ENCODE results near the gene TMEM63C.

TMEM63C gene

DNA sequence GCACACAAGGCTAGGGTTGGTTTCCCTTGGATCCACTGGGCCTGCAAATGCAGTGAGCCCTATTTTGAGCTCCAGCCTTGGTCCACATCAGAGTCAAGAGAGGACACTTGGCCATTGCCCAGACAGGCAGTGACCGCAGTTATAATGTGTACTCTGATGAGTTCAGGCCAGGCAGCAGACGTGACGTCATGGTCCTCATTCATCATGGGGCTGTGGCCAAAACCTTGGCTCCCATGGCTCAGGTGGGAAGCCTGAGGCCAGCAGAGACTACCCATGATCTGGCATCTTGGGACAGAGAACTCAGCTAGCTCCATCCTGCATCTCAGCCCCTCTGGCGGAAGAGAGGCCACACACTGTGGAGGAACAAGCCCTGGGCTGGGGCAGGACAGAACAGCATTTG is 16.4 kb downstream of the TMEM63C start:
- no peak for DNase-seq (ENCODE audit: low read depth in 2 of 2)

DNA sequence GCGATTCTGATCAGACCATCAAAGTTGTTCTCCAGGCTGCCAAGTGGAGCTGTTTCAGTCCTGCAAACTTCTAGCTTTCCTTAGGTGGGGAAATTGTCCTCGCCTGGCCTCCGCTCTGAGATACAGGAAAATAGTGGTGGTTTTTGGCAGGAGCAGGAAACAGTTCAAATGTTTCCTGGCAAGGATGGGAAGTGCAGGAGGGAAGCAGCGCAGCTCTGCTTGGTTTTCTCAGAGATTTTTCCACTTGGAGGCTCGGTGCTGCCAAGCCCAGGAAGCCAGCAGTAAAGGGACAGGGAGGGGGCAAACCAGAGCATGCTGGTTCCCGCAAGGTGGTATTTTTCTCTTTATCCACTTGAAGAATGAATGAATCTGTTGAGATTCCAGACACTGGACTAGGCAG is 17.0 kb downstream of the TMEM63C start:
- no peak for DNase-seq (ENCODE audit: low read depth in 2 of 2)

DNA sequence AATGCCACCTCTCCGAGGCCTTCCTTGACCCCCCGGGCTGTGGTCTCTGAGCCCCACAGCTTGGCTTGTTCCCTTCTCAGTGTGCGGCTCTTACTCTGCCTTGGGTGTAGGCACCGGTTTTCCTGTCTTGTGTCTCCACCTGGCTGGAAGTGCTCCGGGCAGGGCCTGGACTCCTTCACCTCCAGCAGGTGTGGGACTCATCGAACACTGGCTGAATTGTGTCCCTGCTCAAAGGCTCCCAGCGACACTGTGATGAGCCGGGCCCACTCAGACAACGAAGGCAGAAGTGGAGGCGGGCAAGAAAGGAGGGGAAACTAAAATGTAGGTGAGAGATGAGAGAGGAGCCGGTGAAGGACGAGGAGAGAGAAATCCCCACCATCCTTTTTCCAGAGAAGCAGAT is 18.0 kb downstream of the TMEM63C start:
- no peak for DNase-seq (ENCODE audit: low read depth in 2 of 2)

DNA sequence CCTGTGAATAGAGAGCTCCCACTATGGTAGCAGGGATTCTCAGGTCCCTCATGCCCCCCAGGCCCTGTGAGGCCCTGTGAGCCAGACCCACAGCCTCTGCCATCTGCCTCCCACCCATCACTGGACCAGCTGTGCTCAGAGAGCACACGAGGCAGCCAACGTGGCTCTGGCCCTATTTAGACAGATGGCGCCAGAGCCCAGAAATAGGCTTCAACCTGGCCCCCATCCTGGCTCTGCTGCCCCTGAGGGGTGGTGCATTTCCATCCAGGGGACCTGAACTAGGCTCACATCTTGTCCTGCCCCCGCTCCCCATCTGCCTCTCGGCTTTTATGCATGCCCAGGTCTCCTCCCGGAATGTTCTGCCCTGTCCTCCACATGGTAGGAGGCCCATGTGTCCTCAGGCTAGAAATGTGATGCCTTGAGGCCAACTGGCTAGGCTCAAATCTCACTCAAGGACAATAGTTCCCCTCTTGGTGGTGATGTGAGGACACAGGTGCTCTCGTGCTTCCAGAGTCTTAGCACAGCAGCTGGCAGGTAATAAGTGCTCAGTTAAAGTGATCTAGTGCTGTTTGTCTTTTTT is 18.9 kb downstream of the TMEM63C start:
- DNase-seq (ENCODE audit: low read depth in 2 of 2), result no peak

DNA sequence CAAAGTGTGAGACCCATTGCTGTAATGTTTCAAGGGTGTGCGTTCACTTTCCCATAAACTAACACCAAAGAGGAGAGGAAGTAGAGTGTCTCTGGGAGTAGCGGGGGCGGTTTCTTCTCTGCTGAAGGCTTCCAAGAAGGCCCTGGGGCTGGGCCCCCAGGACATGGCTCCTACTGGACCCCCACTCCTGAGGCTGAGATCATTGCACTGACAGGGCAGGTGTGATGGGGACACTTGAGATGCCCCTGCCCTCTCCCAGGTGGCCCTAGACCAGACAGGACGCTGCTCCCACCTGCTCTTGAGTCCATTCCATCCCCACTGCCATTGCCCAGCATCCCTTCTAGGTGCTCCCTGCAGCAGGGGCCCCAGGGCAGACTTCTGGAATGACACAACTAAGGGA is 20.1 kb downstream of the TMEM63C start:
- no peak for DNase-seq (ENCODE audit: low read depth in 2 of 2)

DNA sequence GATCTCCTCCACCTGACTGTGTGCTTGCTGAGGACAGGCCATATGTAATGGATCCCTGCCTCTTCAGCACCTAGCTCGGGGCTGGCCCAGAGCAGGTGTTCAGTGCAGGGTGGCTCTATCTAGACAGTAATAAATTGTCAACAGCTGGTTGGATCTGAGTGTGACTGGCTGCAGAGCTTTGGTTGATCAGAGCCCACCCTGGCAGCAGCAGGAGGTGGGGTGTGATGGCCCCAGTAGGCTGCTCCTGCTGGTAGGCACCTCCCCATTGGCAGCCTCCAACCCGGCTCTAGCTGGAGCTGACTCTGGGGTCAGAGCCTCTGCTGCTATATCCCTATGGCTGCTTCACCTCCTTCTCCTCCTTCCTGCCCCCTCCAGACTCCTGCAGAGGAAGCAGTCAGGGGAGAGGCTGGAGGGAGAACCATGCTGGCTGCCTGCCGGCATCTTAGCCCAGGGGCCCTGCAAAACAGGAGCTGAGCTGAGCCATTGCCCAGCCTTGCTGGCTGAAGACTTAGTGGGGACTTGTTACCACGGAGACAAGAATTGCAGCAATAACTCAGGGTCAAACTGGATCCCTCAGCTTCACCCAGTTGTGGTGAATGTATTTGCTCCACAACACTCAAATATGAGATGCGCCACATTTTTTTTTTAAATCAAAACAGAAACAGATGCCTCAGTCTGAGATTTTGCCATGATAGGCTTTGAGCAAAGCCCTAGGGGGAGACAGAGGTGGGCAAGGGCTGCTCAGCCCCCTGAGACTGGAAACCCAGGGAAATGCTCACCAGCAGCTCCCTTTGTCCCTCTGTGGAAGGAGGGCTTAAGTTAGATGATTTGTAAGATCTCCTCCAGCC is 22.2 kb downstream of the TMEM63C start:
- DNase-seq (ENCODE audit: low read depth in 2 of 2), result no peak

DNA sequence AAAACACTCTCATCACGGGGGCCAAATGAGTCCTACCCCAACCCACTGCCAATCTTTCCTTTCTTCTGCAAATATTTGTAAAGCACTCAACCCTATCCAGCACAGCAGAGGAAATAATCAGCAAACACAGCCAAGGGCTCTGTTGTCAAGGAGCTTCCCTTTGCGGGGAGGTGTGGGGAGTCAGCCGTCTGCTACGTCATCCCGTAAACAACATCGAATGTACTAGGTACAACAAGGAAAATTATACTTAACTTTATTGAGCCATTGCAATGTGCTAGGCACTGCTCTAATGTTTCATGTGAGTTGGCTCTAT is 22.8 kb downstream of the TMEM63C start:
- no peak for DNase-seq (ENCODE audit: low read depth in 2 of 2)

DNA sequence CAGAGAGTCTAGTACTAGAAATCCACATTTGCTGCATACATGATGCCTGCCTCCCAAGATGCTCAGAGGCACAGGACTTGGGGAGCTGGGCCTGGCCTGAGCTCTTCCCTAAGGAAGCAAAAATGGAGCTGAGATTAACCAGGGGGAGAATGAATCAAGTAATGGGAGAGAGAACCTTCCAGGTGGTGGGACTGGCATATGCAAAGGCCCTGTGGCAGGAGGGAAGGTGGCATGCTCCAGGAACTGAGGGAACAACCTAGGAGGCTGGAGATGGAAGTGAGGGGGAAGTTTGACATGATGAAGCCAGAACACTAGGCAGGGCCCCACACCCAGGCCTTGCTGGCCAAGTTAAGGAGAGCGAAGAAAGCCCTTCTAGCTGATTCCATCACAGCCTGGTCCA is 23.3 kb downstream of the TMEM63C start:
- no peak for DNase-seq (ENCODE audit: low read depth in 2 of 2)

DNA sequence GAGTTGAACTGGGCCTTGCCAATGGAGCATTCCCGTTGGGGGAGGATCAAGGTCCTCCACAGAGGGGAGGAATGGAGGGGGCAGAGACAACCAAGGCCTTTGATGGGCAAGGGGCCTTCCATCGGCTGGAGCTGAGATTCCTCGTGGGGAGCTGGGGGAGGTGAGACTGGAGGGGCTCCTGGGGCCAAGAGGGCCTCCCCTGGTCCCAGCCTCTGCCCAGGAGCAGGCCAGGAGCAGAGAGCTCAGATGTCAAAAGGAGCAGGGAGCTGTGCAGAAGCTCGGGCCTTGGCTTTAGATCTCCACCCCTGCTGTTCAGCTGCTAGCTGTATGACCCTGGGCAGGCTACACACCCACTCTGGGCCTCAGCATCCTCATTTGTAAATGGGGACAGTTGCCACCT is 24.0 kb downstream of the TMEM63C start:
- DNase-seq (ENCODE audit: low read depth in 2 of 2), result no peak

DNA sequence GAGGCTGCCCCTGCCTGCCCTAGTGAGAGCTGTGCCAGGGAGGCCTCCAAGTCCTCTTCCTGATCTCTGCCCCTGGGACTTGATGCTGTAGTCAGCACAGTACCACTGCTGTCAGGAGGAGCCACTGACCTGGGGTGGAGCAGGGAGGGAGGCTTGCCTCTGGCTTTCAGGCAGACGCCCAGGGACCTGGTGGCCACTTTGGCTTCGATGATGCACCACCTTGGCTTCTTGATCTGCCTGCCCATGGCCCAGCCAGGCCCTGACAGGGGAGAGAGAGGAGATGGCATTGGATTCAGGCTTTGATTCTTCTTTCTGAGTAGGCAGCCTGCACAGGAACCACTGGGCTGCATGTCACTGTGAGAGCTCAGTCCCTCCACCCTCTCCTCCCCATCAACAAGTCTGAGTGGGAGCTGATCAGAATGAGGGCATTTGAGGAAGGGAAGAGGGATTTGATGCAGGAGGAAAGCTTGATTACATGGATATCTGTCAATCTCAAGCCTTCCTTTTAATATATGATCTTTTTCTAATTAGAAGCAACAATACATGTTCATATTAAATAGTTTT is 24.7 kb downstream of the TMEM63C start:
- DNase-seq (ENCODE audit: low read depth in 2 of 2), result no peak

DNA sequence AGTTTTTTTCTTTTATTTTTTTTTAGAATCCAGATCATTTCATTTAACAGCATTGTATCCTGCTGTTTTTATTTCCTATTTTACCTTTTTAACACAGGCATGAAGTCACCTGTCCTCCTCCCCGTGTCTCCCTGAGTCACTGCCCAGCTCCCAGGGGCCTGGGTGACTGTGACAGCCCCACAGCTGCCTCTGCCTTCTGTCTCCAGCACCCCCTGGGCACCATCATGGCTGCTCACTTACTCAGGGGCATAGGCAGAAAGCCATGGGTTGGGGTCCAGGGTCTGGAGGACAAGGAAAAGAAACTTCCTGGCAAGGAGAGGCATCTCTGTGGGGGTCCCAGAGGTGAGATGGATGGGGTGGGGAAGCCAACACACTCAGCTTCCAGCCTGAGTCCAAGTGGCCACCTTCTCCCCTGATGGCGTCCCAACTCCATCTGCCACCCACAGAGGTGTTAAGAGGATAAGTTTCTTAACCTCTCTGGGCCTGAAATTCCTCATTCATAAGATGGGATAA is 25.3 kb downstream of the TMEM63C start:
- DNase-seq (ENCODE audit: low read depth in 2 of 2), result no peak

DNA sequence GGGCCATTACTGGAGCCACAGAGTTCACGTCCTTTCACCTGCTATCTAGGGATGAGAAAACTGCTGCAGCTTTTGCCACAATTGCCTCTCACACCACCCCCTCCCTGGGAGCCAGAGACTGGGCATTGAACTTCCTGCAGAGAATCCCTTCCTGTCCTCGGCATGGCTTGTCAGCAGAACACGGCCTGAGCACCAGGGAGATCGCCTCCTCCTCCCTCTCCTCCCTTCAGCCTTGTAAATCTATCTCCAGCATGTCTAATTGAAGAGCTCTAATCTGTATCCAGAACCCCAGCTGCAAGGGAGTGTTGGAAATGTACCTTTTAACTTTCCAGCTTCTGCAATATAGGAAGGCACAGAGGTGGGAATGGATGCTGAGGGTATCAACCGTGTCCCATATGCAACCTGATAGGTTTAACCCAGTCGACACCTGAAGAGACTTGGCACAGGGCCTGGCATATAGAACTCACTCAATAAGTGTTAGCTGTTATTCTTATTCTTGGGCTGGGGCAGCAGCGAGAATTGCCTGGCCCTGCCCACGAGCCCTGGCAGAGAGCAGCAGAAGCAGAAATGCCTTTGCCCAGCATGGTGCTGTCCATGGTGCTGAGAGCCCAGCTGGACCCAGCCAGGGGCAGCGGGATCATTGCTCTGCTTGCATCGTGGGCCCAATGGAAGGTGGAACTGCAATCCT is 26.8 kb downstream of the TMEM63C start:
- peak; percentile 9 to 11 for DNase-seq (ENCODE audit: low read depth in 2 of 2)

DNA sequence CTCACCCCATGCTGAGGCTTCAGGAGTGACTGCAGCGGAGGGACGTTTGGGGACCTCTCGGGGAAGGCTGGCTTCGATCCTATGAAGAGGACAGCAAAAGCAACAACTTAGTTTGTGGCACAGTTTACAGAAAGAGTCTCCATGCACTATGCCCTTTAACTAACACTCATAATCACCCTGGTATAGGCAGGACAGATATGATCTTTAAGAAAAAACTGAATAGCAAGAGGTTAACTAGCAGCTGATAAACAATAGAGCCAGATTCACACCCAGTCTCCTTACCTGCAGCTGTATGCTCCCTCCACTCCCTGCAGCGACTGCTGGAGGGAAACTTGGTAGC is 27.4 kb downstream of the TMEM63C start:
- DNase-seq (ENCODE audit: low read depth in 2 of 2), result no peak

DNA sequence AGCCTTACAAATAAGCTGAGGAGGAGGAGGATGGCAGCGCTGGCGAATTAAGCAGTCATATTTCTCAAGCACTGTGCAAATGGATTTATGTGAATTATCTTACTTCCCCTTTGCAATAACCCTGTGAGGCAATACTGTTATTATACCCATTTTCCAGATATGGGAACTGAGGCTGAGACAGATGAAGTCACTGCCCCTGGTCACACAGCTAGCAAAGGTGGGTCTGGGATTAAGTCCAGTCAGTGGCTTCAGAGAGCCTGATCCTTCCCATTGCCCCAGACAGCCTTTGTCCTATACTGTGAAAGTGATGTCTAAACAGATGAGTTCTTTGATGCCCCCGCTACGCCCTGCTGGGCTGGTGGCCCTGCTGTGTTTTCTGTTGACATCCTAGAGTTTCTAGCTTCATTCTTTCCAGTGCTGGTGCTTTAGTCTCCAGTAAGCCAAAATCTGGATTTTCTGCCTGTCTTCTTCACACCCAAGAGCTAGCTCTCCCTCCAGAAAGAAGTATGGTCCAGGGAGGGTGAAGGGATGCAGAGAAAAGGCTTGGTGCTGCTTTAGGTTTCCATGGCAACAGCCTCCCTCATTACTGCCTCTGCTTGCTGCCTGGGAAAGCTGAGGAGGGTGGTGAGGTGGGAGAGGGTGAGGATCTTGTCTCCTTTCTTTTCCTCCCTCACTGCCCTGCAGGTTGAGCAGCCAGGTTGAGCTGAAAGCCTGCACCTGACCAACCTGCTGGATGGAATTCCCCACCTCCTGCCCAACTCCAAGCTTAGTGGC is 30.7 kb downstream of the TMEM63C start:
- no peak for DNase-seq (ENCODE audit: low read depth in 2 of 2)

DNA sequence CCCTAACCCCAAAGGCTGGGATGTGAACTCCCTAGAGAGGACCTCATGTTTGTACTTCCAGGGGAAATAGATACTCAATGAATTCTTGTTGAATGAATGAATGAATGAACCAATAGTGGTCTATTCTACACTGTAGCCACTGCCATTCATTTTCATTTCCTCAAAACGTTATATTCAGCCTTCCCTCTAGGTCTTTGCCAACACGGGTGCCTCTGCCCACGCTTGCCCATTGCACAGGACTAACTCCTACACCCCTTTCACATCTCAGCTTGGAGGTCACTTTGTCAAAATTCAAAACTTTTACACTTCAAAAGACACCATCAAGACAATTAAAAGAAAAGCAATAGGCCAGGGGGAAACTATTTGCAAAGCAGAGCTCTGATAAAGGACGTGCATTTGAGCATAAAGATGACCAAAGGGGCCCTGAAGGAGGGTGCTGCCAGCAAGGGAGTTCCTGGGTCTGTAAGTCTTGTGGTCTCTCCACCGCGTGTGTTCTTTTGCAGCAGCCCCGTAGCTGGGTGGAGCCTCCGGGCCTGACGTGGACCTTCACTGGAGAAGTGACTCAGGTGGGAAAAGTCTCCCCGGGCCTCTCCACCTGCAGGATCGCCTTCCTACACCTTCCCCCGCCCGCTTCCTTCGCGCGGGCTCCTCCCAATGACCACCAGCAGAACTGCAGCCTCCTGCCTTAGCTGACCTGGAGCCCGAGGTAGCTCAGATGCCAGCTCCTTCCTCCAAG is 31.5 kb downstream of the TMEM63C start:
- DNase-seq (ENCODE audit: low read depth in 2 of 2), result no peak

DNA sequence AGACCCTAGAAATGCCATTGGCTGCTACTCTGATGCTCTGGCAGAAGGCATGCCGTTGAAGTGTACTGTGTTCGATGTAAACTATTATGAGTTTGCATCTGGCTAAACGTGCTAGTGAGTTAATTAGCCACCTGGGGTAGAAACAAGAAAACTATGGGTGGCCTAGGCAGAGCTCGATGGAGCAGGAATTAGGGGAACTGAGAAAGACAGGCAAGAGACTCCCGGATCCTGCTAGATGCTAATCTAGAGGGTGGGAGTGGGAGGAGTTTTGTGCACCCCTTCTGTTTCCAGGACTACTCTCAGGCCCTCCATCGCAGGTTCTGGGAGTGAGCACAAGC is 32.0 kb downstream of the TMEM63C start:
- no peak for DNase-seq (ENCODE audit: low read depth in 2 of 2)

DNA sequence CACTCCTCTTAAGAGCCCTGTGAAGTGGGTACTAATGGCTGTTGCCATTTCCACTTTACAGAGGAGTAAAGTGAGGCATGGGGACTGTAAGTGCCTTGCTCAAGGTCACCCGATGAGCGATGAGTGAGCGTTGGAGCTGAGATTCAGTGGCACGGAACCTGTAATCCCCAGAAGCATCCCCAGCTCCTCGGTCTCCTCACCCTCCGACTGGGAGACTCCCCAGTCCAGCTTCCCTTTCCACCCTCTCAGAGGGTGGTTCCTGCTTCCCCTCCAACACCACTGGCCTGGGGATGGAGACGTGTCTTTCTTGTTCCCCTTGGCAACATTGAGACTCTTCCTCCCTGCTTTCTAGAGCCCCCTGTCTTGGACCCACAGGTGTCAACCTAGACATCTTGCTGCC is 32.6 kb downstream of the TMEM63C start:
- DNase-seq (ENCODE audit: low read depth in 2 of 2), result no peak

DNA sequence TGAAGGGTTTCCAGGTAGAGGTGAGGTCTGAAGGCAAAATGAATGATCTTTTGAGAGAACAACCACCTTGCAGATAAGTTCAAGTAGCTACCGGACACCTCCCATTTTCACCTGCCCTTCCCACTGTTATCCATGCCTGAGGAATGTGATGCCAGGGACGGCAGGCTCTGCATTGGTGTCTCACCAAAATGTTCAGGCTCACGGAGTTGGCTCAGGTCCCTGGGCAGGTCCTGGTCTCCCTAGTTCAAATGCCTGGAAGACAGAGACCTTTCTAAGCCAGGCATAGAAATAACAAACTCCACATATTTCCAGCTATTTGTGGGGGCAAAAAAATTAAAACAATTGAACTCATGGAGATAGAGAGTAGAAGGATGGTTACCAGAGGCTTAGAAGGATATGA is 36.0 kb downstream of the TMEM63C start:
- no peak for DNase-seq (ENCODE audit: low read depth in 2 of 2)

DNA sequence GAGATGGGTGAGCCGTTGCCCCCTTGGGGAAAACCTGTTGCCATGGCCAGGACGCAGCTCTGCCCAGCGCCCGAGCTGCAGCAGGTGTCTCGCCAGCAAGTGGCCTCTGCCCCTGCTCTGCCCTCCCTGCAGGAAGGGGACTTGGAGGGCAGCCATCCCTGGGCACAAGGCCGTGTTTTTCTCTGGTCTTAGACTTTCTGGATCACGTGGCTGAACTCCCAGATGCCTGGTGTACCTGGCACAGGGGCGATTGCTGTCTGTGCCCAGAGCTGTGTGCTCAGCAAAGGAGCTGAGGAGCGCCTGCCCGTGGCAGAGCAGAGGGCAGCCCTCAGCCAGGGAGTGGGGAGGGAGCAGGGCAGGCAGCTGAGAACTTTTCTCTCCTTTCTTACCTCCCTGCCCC is 38.0 kb downstream of the TMEM63C start:
- no peak for DNase-seq (ENCODE audit: low read depth in 2 of 2)

DNA sequence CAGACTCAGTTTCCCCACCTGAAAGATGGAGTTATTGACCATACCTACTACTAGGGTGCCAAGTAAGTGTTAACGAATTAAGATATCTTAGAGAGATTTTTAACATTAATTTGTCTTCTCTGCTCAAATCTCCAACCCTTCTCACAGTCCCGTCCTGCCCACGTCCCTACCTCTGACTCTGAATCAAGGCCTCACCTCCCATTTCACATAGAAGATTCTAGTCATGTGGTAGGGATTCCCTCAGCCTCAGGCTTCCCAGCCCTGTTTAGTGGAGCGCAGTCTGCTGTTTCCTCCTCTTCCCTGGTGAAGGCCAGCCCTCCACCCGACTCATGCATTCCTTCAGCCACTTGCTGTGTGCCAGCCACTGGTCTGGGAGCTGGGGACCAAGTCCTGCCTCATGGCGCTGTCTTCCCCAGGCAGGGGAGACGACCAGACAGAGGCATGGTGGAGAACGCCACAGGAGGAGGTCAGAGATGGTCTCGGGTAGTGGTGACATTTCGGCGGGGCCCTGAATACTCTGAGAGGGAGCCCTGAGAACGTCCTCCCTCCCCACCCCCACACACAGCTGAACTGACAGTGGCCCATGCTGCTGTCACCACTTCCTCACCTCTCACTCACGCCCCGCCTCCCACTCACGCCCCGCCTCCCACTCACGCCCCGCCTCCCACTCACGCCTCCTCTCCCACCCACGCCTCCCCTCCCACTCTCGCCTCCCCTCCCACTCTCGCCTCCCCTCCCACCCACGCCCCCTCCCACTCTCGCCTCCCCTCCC is 38.8 kb downstream of the TMEM63C start:
- DNase-seq (ENCODE audit: low read depth in 2 of 2), result no peak
